SK-N-SH (cell line): ENCODE results near the gene LAP3.

Experiments used
- PBX3 ChIP-seq: IDR thresholded peaks from 2 replicates; pipeline ENCODE4; 2012
- RFX5 ChIP-seq: IDR thresholded peaks from 2 replicates; pipeline ENCODE4 v1.6.1; 2012; ENCODE audit warnings: mild to moderate bottlenecking, improper control_type of control experiment, low read length
- TF ChIP-seq, protein P1 (sequence below): IDR thresholded peaks from 2 replicates; pipeline ENCODE4 v1.6.1; 2012; ENCODE audit warnings: mild to moderate bottlenecking, low read depth, low read length, moderate library complexity
- TF ChIP-seq, protein P2 (sequence below): IDR thresholded peaks from 2 replicates; pipeline ENCODE4 v1.4.0; 2012; ENCODE audit warnings: low read depth
- TF ChIP-seq, protein P3 (sequence below): fragments of 200-600 bp; sonication (generic); IDR thresholded peaks from 2 replicates; pipeline ENCODE4 v1.6.1; 2017; ENCODE audit warnings: antibody characterized with exemption, mild to moderate bottlenecking, moderate library complexity

DNA sequence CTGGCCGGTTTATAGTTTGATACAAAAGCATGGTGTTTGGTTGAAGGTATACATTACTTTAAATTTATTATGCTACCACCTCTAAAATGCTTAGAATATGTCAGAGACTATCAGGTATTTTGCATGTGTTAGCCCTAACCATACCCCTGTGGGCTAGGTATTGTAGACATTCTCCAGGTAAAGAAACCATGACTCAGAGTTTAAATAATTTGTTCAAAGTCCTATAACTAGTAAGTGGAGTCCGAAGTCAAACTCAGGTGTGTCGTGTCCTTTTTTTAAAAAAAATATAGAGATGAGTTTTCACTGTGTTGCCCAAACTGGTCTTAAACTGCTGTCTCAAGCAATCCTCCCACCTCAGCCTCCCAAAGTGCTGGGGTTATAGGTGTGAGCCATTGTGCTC lies 12.4 kb downstream of the LAP3 start:
- no peak for TF ChIP-seq PBX3
- TF ChIP-seq, protein P1, sequence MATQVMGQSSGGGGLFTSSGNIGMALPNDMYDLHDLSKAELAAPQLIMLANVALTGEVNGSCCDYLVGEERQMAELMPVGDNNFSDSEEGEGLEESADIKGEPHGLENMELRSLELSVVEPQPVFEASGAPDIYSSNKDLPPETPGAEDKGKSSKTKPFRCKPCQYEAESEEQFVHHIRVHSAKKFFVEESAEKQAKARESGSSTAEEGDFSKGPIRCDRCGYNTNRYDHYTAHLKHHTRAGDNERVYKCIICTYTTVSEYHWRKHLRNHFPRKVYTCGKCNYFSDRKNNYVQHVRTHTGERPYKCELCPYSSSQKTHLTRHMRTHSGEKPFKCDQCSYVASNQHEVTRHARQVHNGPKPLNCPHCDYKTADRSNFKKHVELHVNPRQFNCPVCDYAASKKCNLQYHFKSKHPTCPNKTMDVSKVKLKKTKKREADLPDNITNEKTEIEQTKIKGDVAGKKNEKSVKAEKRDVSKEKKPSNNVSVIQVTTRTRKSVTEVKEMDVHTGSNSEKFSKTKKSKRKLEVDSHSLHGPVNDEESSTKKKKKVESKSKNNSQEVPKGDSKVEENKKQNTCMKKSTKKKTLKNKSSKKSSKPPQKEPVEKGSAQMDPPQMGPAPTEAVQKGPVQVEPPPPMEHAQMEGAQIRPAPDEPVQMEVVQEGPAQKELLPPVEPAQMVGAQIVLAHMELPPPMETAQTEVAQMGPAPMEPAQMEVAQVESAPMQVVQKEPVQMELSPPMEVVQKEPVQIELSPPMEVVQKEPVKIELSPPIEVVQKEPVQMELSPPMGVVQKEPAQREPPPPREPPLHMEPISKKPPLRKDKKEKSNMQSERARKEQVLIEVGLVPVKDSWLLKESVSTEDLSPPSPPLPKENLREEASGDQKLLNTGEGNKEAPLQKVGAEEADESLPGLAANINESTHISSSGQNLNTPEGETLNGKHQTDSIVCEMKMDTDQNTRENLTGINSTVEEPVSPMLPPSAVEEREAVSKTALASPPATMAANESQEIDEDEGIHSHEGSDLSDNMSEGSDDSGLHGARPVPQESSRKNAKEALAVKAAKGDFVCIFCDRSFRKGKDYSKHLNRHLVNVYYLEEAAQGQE: no peak
- TF ChIP-seq, protein P2, sequence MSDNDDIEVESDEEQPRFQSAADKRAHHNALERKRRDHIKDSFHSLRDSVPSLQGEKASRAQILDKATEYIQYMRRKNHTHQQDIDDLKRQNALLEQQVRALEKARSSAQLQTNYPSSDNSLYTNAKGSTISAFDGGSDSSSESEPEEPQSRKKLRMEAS: no peak
- TF ChIP-seq RFX5: no peak
- TF ChIP-seq, protein P3, sequence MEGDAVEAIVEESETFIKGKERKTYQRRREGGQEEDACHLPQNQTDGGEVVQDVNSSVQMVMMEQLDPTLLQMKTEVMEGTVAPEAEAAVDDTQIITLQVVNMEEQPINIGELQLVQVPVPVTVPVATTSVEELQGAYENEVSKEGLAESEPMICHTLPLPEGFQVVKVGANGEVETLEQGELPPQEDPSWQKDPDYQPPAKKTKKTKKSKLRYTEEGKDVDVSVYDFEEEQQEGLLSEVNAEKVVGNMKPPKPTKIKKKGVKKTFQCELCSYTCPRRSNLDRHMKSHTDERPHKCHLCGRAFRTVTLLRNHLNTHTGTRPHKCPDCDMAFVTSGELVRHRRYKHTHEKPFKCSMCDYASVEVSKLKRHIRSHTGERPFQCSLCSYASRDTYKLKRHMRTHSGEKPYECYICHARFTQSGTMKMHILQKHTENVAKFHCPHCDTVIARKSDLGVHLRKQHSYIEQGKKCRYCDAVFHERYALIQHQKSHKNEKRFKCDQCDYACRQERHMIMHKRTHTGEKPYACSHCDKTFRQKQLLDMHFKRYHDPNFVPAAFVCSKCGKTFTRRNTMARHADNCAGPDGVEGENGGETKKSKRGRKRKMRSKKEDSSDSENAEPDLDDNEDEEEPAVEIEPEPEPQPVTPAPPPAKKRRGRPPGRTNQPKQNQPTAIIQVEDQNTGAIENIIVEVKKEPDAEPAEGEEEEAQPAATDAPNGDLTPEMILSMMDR: no peak
